ENCODE data around the gene TMEM131L. TPM values are rescaled to one million over a fixed set of nuclear protein-coding genes. Genes with fewer than 3 reads are reported as not detected.

The TMEM131L gene
- total RNA-seq, 1 experiment from 2014 or later, result 14.6 TPM

GRCh38 chr4:153638011-153638410, 171.9 kb downstream of the TMEM131L start:
- no peak for TF ChIP-seq CTCF (conservative IDR thresholded peaks at IDR 0.05)
- Histone ChIP-seq H3K23ac (ENCODE audit: insufficient read length, low read depth, low read length) (no peak overlapping the region), H4K20me1 (ENCODE audit: control insufficient read depth, insufficient read depth, insufficient read length) (no peaks in the 10 kb centered on the region), H3K56ac (ENCODE audit: insufficient read length, low read depth, low read length) (no peak overlapping the region), H4K5ac (ENCODE audit: insufficient read length, low read depth, low read length) (no peak overlapping the region), H3K18ac (ENCODE audit: insufficient read length, low read depth, low read length) (no peak overlapping the region), H3K9ac (ENCODE audit: extremely low read depth, insufficient read length, low read length) (no peak overlapping the region), H2BK120ac (ENCODE audit: low read depth, low read length, poor library complexity, severe bottlenecking) (no peak overlapping the region), H2BK12ac (ENCODE audit: insufficient read length, low read depth, low read length) (no peak overlapping the region), H4K91ac (ENCODE audit: insufficient read length, low read depth, low read length) (no peak overlapping the region), H3K14ac (ENCODE audit: insufficient read depth, low read length) (no peak overlapping the region), H3K4me2 (ENCODE audit: insufficient read depth, insufficient read length, low read length) (no peak overlapping the region), H3K27ac (ENCODE audit: insufficient read length, low read depth, low read length) (no peak overlapping the region), H3K23me2 (ENCODE audit: insufficient read length, low read depth, low read length, poor library complexity, severe bottlenecking) (no peaks in the 10 kb centered on the region), H2BK5ac (ENCODE audit: insufficient read length, low read length) (no peak overlapping the region), H2BK20ac (ENCODE audit: low read depth, low read length, poor library complexity, severe bottlenecking) (no peak overlapping the region), H3K79me2 (ENCODE audit: insufficient read depth, low read length) (no peaks in the 10 kb centered on the region), H2AK5ac (ENCODE audit: insufficient read length, low read length) (no peak overlapping the region), H3K9me3 (ENCODE audit: control insufficient read depth, low read depth, low read length) (no peaks in the 10 kb centered on the region), H2AFZ (ENCODE audit: low read length) (no peak overlapping the region), H3K4me1 (ENCODE audit: insufficient read depth, low read length) (no peaks in the 10 kb centered on the region; the same call in 1 of the 2 replicates), H3K4ac (ENCODE audit: low read depth, low read length) (no peak overlapping the region), H3K27me3 (ENCODE audit: insufficient read depth, low read length) (no peaks in the 10 kb centered on the region), H2BK15ac (ENCODE audit: low read depth, low read length) (no peak overlapping the region), H3K79me1 (ENCODE audit: insufficient read depth, low read depth, low read length, poor library complexity, severe bottlenecking) (no peaks in the 10 kb centered on the region), H3T11ph (ENCODE audit: low read length) (no peak overlapping the region), H4K8ac (replicated peaks; ENCODE audit: insufficient read length, low read depth, low read length) (no peak overlapping the region)
- no peak overlapping the region for H3K27ac Mint-ChIP-seq
- peaks cover 7 to 10% of the 10 kb centered on the region in 2 experiments for H3K4me1 Mint-ChIP-seq
- peaks cover 13 to 21% (median 21%) of the 10 kb centered on the region in 3 experiments; a peak in 6 of 7 replicates for H3K36me3 Mint-ChIP-seq (ENCODE audit: insufficient read depth in 1 of 3, low read depth in 3 of 3)
- no peak overlapping the region for H3K4me3 Mint-ChIP-seq
- H3K9me3 Mint-ChIP-seq, result no peaks in the 10 kb centered on the region
- H3K27me3 Mint-ChIP-seq (ENCODE audit: low read depth), result no peaks in the 10 kb centered on the region
- WGBS (ENCODE audit: extremely low coverage, insufficient read length, low lambda C conversion rate), result no CpG with 5 or more reads among the region's 8 CpGs
- DNase-seq, result no peak

Measured in H9 (cell line).